Testis (tissue), 3 donors: ENCODE measurements around the gene ADCY6. TPM values are rescaled to one million over a fixed set of nuclear protein-coding genes. Genes with fewer than 3 reads are reported as not detected.
"Not testable (repeated sequence)": the region's sequence is repeated elsewhere in the genome, so short reads cannot be mapped to it uniquely, and the experiment has no call there.

Experiments
- DNase-seq: peaks from one replicate; pipeline ENCODE4 v3.0.0-alpha.2; 2019
- H3K27ac ChIP-seq, 2 donors: fragments of 200-600 bp; sonication (generic); one replicate each; pipeline ENCODE4 v1.5.1; 2019
- H3K27me3 ChIP-seq: fragments of 200-600 bp; sonication (generic); one replicate; pipeline ENCODE4 v1.5.1; 2019
- H3K36me3 ChIP-seq: fragments of 200-600 bp; sonication (generic); one replicate; pipeline ENCODE4 v1.5.1; 2017; ENCODE audit warnings: low read depth; ENCODE audit errors: missing control alignments
- H3K4me1 ChIP-seq: fragments of 200-600 bp; sonication (generic); one replicate; pipeline ENCODE4 v1.5.1; 2019
- H3K4me3 ChIP-seq, 2 donors: fragments of 200-600 bp; sonication (generic); one replicate each; pipeline ENCODE4 v1.5.1; 2017 to 2019
- H3K9me3 ChIP-seq: fragments of 200-600 bp; sonication (generic); one replicate; pipeline ENCODE4 v1.5.1; 2017
- CTCF ChIP-seq, 3 experiments: fragments of 450-650 bp in 2 of 3; fragments of 200-600 bp in 1 of 3; sonication (generic) in 1 of 3; IDR thresholded peaks; one replicate each; pipeline ENCODE4 v1.5.1; 2016 to 2019; ENCODE audit warnings: antibody characterized with exemption in 3 of 3, mild to moderate bottlenecking in 2 of 3, moderate library complexity in 1 of 3
- POLR2A ChIP-seq: fragments of 450-650 bp; IDR thresholded peaks from one replicate; pipeline ENCODE4 v1.6.1; 2017; ENCODE audit warnings: antibody characterized with exemption, mild to moderate bottlenecking, moderate library complexity
- WGBS, 2 donors: methylation state at CpG; one replicate each; pipeline ENCODE4 v1.1.5; 2018; 5-methylcytosine and 5-hydroxymethylcytosine counted together
- intact Hi-C: fragments of 100-400 bp; cut with DNase I; formaldehyde crosslinking; loops from one replicate; pipeline ENCODE4 v1.15.1; 2023; ENCODE audit warnings: low total_unique reads
- polyA plus RNA-seq: library from polyadenylated mRNA; stranded (reverse); fragments of 350-450 nt; fragmentation: Illumina TruSeq; extraction: RNeasy Lipid Tissue Mini Kit (QIAGEN cat#74804); gene quantifications from one replicate; pipeline ENCODE4 v1.2.3, GENCODE V29; 2014; ENCODE audit warnings: low read depth, low replicate concordance; ENCODE audit not compliant: insufficient read depth
- total RNA-seq, 2 donors: library from RNA; depleted of rRNA; stranded (reverse); fragments of >200 nt; gene quantifications; one replicate each; pipeline ENCODE4 v1.2.3, GENCODE V29; 2016

ADCY6 gene
- total and polyA plus RNA-seq, 3 donors from 2014 or later, result 16.5 to 26.3 (median 24.5) TPM

- Histone ChIP-seq H3K36me3 (no peaks in the 10 kb centered on the region), H3K4me3 (no peak overlapping the region), H3K9me3 (no peaks in the 10 kb centered on the region), H3K27ac (no peak overlapping the region), H3K27me3 (no peaks in the 10 kb centered on the region), H3K4me1 (no peaks in the 10 kb centered on the region)
- 77 to 82% methylated on average over 9 of the region's 9 CpGs for WGBS, 2 donors
- intact Hi-C loops, result no loop called here
- TF ChIP-seq CTCF (IDR thresholded peaks at IDR 0.05) (no peak), POLR2A (no peak)
- DNase-seq, result no peak
Measured at GRCh38 chr12:48744251-48745008, 44.5 kb downstream of the ADCY6 start.

DNA sequence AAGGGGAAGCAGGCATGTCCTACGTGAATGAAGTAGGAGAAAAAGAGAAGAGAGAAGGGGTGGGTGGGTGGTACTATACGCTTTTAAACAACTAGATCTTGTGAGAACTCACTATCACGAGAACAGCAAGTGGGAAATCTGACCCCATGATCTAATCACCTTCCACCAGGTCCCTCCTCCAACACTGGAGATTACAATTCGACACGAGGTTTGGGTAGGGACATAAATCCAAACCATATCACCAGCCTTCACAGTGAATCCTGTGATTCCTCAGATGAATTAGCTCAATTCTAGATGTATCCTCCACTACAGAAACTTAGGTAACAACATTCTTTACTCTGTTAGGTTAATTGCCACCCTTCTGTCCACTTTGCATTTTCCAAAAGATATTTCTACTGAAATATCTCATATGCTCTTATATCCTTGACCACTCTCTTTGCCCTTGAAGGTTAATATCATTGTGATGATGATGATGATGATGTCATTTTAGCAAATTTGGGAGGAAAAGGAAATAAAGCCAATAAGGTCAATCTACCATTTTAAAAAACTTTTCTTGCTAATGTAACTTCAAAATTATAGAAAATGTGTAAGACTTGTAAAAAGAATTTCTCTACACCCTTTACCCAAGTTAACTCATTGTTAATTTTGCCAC, 49.1 kb downstream of the ADCY6 start:
- Histone ChIP-seq H3K4me3 (no peak overlapping the region), H3K27me3 (no peaks in the 10 kb centered on the region), H3K36me3 (no peaks in the 10 kb centered on the region), H3K4me1 (no peaks in the 10 kb centered on the region), H3K9me3 (no peaks in the 10 kb centered on the region), H3K27ac (no peak overlapping the region)
- 52 to 53% methylated on average over 5 of the region's 5 CpGs for WGBS, 2 donors
- DNase-seq, result no peak
- TF ChIP-seq CTCF (IDR thresholded peaks at IDR 0.05) (no peak), POLR2A (no peak)
- intact Hi-C loops, result no loop called here

- 46 to 52% methylated on average over 1 of the region's 1 CpG for WGBS, 2 donors
- Histone ChIP-seq H3K9me3 (no peaks in the 10 kb centered on the region), H3K4me1 (no peaks in the 10 kb centered on the region), H3K36me3 (no peaks in the 10 kb centered on the region), H3K4me3 (no peak overlapping the region), H3K27me3 (no peaks in the 10 kb centered on the region), H3K27ac (no peak overlapping the region)
- TF ChIP-seq POLR2A (no peak), CTCF (IDR thresholded peaks at IDR 0.05) (no peak)
- intact Hi-C loops, result no loop called here
- no peak for DNase-seq
Measured at GRCh38 chr12:48736456-48736855, 52.4 kb downstream of the ADCY6 start.

- Histone ChIP-seq H3K36me3 (no peaks in the 10 kb centered on the region), H3K27me3 (no peaks in the 10 kb centered on the region), H3K4me3 (no peak overlapping the region), H3K9me3 (no peaks in the 10 kb centered on the region), H3K27ac (no peak overlapping the region), H3K4me1 (no peaks in the 10 kb centered on the region)
- no peak for DNase-seq
- 76 to 86% methylated on average over 5 of the region's 5 CpGs for WGBS, 2 donors
- intact Hi-C loops, result no loop called here
- no peak for TF ChIP-seq POLR2A
- TF ChIP-seq CTCF (IDR thresholded peaks at IDR 0.05), result no peak
Measured at GRCh38 chr12:48728807-48729206, 60.1 kb downstream of the ADCY6 start.

DNA sequence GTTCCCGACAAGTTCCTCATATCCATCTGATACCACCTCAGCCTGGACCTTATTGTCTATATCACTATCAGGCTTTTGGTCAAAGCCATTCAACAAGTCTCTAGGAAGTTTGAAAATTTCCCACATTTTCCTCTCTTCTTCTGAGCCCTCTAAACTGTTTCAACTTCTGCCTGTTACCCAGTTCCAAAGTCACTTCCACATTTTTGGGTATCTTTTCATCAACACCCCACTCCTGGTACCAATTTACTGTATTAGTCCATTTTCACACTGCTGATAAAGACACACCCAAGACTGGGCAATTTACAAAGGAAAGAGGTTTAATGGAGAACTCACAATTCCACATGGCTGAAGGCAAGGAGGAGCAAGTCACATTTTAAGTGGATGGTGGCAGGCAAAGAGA, 68.2 kb downstream of the ADCY6 start:
- WGBS, 2 donors, result 97 to 100% methylated on average over 1 of the region's 1 CpG
- intact Hi-C loops, H3K4me3 ChIP-seq, H3K9me3 ChIP-seq, H3K4me1 ChIP-seq, DNase-seq, H3K36me3 ChIP-seq, H3K27me3 ChIP-seq, H3K27ac ChIP-seq: not testable (repeated sequence)

DNA sequence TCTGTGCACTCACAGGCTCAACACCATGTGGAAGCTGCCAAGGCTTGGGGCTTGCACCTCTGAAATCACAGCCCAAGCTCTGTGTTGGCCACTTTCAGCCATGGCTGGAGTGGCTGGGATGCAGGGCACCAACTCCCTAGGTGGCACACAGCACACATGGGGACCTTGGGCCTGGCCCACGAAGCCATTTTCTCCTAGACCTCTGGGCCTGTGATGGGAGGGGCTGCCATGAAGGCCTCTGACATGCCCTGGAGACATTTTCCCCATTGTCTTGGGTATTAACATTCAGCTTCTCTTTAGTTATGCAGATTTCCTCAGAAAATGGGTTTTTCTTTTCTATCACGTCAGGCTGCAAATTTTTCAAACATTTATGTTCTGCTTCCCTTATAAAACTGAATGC, 68.7 kb downstream of the ADCY6 start:
- H3K9me3 ChIP-seq, H3K27me3 ChIP-seq, DNase-seq, H3K27ac ChIP-seq, H3K4me1 ChIP-seq, H3K4me3 ChIP-seq, intact Hi-C loops, H3K36me3 ChIP-seq: not testable (repeated sequence)
- WGBS, 2 donors, result 78 to 86% methylated on average over 2 of the region's 2 CpGs

DNA sequence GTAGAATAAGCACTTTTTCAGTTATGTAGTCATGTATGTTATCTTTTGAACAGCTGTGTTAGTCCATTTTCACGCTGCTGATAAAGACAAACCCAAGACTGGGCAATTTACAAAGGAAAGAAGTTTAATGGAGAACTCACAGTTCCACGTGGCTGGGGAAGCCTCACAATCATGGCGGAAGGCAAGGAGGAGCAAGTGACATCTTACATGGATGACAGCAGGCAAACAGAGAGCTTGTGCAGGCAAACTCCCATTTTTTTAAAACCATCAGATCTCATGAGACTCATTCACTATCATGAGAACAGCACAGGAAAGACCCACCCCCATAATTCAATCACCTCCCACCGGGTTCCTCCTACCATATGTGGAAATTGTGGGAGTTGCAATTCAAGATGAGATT, 69.9 kb downstream of the ADCY6 start:
- intact Hi-C loops, H3K27ac ChIP-seq, DNase-seq, H3K9me3 ChIP-seq, H3K27me3 ChIP-seq, H3K36me3 ChIP-seq, H3K4me1 ChIP-seq, H3K4me3 ChIP-seq: not testable (repeated sequence)
- 73 to 74% methylated on average over 4 of the region's 4 CpGs for WGBS, 2 donors
